Measurements from ENCODE around the gene SYNE4. TPM values are rescaled to one million over a fixed set of nuclear protein-coding genes. Genes with fewer than 3 reads are reported as not detected.
"Not testable (repeated sequence)": the region's sequence is repeated elsewhere in the genome, so short reads cannot be mapped to it uniquely, and the experiment has no call there.

Gene SYNE4
- polyA plus RNA-seq, 6 donors from 2014 or later = 0.24 TPM; not detected in 5

GRCh38 chr19:35977446-35978222 lies 31.0 kb downstream of the SYNE4 start:
- Mint-ChIP-seq H3K27ac (peak overlapping the region in 1 of 6 donors; percentile 37), H3K4me3 (no peak overlapping the region), H3K36me3 (no peaks in the 10 kb centered on the region), H3K9me3 (no peaks in the 10 kb centered on the region), H3K4me1 (peaks cover 0 to 5% (median 0%) of the 10 kb centered on the region in 3 donors), H3K27me3 (peaks cover 23 to 54% (median 51%) of the 10 kb centered on the region in 3 donors)
- DNase-seq = no peak
- ATAC-seq (ENCODE audit: low read depth in 2 of 2) = peak; percentile 52 to 58

DNA sequence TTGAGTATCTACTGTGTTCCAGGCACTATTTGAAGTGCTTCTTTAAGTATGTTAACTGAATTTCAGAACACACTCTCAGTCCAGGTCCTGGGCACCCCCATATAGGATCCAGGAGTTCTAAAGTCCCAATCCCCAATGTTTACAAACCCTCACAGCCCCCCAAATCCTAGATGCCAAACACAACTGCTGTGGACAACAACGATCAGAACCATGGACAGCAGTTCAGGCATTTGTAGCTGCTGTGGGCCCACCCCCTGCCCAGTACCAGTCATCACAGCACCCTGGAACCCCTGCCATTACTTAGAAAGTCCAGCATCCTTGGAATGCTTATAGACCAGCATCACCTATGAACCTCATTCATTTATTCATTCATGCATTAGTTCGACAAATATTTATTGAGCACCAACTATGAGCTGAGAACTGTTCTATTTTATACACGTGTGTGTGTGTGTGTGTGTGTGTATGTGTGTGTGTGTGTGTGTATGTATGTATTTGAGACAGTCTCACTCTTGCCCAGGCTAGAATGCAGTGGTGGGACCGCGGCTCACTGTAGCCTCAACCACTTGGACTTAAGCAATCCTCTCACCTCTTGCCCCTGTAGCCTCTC lies 32.9 kb downstream of the SYNE4 start:
- peaks cover 15 to 48% (median 44%) of the 10 kb centered on the region in 3 donors for H3K27me3 Mint-ChIP-seq
- no peak overlapping the region for H3K4me3 Mint-ChIP-seq
- no peaks in the 10 kb centered on the region for H3K36me3 Mint-ChIP-seq
- H3K4me1 Mint-ChIP-seq = peaks cover 0 to 5% (median 0%) of the 10 kb centered on the region in 3 donors
- ATAC-seq (ENCODE audit: low read depth in 2 of 2) = no peak
- no peaks in the 10 kb centered on the region for H3K9me3 Mint-ChIP-seq
- no peak for DNase-seq
- H3K27ac Mint-ChIP-seq = no peak overlapping the region

DNA sequence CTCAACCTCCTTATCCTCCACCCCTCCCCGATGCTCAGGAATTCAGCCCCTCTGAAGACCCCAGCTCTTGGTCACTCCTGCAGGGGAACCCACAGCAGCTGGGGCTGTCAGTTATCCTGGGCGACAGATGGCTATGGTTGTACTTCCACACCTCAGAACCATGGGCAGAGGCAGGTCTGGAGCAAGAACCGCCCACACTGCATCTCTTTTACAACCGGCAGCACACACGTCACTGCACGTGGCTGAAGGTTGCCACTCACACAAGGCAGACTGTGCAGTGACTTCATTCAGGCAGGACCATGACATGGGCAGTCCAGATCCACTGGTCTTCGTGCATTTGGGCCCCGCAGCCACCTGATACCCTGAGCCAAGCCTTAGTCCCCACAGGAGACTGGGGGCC lies 35.1 kb downstream of the SYNE4 start:
- Mint-ChIP-seq H3K9me3 (no peaks in the 10 kb centered on the region), H3K4me3 (no peak overlapping the region), H3K27me3 (peaks cover 10 to 46% (median 32%) of the 10 kb centered on the region in 3 donors), H3K27ac (no peak overlapping the region), H3K4me1 (peaks cover 0 to 1% (median 0%) of the 10 kb centered on the region in 3 donors), H3K36me3 (no peaks in the 10 kb centered on the region)
- no peak for DNase-seq
- no peak for ATAC-seq (ENCODE audit: low read depth in 2 of 2)

- H3K27ac Mint-ChIP-seq = no peak overlapping the region
- no peak overlapping the region for H3K4me3 Mint-ChIP-seq
- no peak for ATAC-seq (ENCODE audit: low read depth in 2 of 2)
- H3K9me3 Mint-ChIP-seq = no peaks in the 10 kb centered on the region
- no peaks in the 10 kb centered on the region for H3K36me3 Mint-ChIP-seq
- no peaks in the 10 kb centered on the region for H3K4me1 Mint-ChIP-seq
- H3K27me3 Mint-ChIP-seq = peaks cover 21 to 33% (median 22%) of the 10 kb centered on the region in 3 donors
- no peak for DNase-seq
Observed at GRCh38 chr19:35966771-35967170, 41.8 kb downstream of the SYNE4 start.

DNA sequence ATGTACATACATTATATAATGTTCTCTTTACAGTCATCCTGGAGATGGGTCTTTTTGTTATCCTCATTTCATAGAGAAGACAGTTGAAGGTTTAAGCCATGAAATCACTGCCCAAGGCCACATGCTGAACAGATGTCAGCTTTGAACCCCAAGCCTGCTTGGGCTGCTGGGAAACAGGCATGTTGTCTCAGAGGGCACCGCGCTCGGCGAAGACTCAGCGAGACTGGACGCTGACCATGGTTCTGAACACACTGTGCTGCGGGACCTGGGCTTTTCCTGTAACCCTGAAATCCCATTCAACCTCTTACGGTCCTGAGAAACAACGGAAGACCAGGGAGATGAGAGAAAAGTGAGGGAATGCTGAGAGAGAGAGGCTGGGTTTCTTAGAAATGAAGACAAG lies 45.1 kb downstream of the SYNE4 start:
- Mint-ChIP-seq H3K4me1 (peaks cover 2 to 10% (median 3%) of the 10 kb centered on the region in 3 donors), H3K9me3 (peaks cover 0 to 4% (median 0%) of the 10 kb centered on the region in 7 donors), H3K27ac (no peak overlapping the region), H3K36me3 (peaks cover 3 to 8% of the 10 kb centered on the region in 2 donors), H3K27me3 (peaks cover 27 to 44% (median 35%) of the 10 kb centered on the region in 3 donors), H3K4me3 (no peak overlapping the region)
- DNase-seq = no peak
- no peak for ATAC-seq (ENCODE audit: low read depth in 2 of 2)

DNA sequence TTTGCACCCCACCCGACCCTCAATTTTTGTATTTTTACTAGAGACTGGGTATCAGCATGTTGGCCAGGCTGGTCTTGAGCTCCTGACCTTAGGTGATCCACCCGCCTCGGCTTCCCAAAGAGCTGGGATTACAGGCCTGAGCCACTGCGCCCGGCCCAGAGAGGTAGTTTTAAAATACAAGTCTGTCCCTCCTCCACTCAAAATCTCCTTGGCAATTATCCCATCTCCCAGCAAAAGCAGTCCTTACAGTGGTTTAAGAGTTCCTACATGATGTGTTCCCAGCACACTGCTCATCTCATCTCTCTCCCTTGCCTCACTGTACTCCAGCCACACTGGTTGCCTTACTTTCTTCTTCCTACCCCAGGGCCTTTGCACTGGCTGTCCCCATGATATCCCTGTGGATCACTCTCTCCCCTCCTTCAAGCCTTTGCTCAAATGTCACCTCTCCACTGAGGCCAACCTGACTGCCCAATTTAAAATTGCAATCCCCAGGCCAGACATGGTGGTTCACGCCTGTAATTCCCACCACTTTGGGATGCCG lies 48.1 kb downstream of the SYNE4 start:
- H3K36me3 Mint-ChIP-seq = peaks cover 3 to 8% of the 10 kb centered on the region in 2 donors
- peaks cover 20 to 45% (median 32%) of the 10 kb centered on the region in 3 donors for H3K27me3 Mint-ChIP-seq
- H3K4me1 Mint-ChIP-seq = peaks cover 4 to 13% (median 11%) of the 10 kb centered on the region in 3 donors
- no peak for ATAC-seq (ENCODE audit: low read depth in 2 of 2)
- H3K4me3 Mint-ChIP-seq = peak overlapping the region in 4 of 8 donors; percentile 29 to 64 (median 50)
- peaks cover 0 to 9% (median 5%) of the 10 kb centered on the region in 7 donors for H3K9me3 Mint-ChIP-seq
- DNase-seq = no peak
- no peak overlapping the region for H3K27ac Mint-ChIP-seq

GRCh38 chr19:35959968-35960320 lies 48.7 kb downstream of the SYNE4 start:
- H3K36me3 Mint-ChIP-seq = peaks cover 3 to 8% of the 10 kb centered on the region in 2 donors
- no peak for ATAC-seq (ENCODE audit: low read depth in 2 of 2)
- no peak overlapping the region for H3K27ac Mint-ChIP-seq
- DNase-seq = no peak
- peaks cover 0 to 9% (median 5%) of the 10 kb centered on the region in 7 donors for H3K9me3 Mint-ChIP-seq
- H3K27me3 Mint-ChIP-seq = peaks cover 19 to 44% (median 31%) of the 10 kb centered on the region in 3 donors
- H3K4me3 Mint-ChIP-seq = peak overlapping the region in 5 of 8 donors; percentile 16 to 69 (median 44)
- H3K4me1 Mint-ChIP-seq = peaks cover 6 to 13% (median 11%) of the 10 kb centered on the region in 3 donors

DNA sequence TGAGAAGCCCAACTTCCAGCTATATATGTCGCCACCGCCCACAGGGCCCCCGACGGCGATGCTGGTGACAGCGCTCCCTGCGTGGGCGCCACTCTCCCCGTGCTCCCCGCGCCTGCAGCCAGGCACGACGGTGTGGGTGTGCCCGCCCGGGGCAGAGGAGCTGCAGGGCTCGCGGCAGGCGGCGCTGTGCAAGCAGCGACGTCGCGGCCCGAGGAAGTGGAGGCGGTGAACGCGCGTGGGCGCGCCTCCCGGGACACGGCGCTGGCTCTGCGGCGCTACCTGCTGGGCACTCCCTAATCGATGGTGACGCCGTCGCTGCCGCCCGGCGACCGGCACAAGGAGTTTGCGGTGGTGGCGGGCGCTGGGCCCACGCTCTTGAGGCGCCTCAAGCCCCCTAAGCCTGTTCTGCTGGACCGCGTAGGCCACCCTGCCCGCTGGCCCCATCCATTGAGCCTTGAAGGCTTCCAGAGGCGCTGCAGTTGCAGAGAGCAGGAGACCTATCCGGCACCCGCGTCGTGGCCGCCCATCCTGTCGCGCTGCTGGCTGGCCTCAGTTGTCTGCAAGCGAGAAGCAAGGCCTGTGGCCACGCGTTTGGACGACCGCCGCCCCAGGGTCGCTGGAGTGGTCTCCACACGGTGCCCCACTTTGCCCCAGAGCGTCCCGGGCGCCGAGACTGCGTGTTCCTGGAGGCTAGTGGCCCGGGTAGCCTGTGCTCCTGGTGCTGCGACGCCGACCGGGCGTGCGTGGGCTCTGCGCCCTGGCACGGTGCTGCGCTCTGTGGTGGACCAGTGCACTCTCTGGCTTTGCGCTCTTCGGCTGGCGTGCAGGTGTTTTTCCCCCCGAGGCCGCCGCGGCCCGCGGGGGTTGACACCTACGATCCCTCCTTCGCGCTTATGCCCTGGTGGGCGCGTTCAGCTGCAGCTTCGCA lies 49.3 kb downstream of the SYNE4 start:
- H3K27me3 Mint-ChIP-seq = peaks cover 19 to 44% (median 31%) of the 10 kb centered on the region in 3 donors
- H3K4me1 Mint-ChIP-seq = peaks cover 7 to 13% (median 11%) of the 10 kb centered on the region in 3 donors

DNA sequence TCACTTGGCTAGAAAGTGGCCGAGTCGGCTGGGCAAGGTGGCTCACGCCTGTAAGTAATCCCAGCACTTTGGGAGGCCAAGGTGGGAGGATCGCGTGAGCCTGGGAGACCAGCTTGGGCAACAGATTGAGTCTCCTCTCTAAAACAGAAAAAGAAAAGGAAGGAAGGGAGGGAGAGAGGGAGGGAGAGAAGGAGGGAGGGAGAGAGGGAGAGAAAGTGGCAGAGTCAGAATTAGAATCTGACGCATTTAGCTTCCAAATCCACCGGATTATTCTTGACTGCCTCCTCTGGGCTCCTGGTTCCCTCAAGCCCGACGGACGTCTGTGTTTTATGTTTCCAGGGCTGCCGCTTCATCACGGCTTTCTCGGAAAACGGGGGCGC lies 50.0 kb downstream of the SYNE4 start:
- Mint-ChIP-seq H3K36me3 (peaks cover 3 to 8% of the 10 kb centered on the region in 2 donors), H3K27me3 (peaks cover 19 to 43% (median 31%) of the 10 kb centered on the region in 3 donors), H3K9me3 (peaks cover 0 to 9% (median 5%) of the 10 kb centered on the region in 7 donors), H3K4me3 (peak overlapping the region in 7 of 8 donors; percentile 2 to 83 (median 77)), H3K4me1 (peaks cover 14 to 19% (median 17%) of the 10 kb centered on the region in 3 donors), H3K27ac (no peak overlapping the region)
- DNase-seq = no peak
- ATAC-seq (ENCODE audit: low read depth in 2 of 2) = no peak

More for the DNA sequence above, 49.3 kb downstream of the SYNE4 start:
- Mint-ChIP-seq H3K27ac (peak overlapping the region in 1 of 6 donors; percentile 39), H3K9me3 (peaks cover 0 to 9% (median 5%) of the 10 kb centered on the region in 7 donors), H3K36me3 (peaks cover 3 to 8% of the 10 kb centered on the region in 2 donors), H3K4me3 (peak overlapping the region in 7 of 8 donors; percentile 16 to 79 (median 30))
- ATAC-seq (ENCODE audit: low read depth in 2 of 2) (peak; percentile 94 to 95), DNase-seq (peak; percentile 45)

GRCh38 chr19:35957411-35957810 lies 51.2 kb downstream of the SYNE4 start:
- Mint-ChIP-seq H3K4me1 (peaks cover 24 to 27% (median 27%) of the 10 kb centered on the region in 3 donors), H3K27me3 (peaks cover 13 to 34% (median 31%) of the 10 kb centered on the region in 3 donors)
- not testable (repeated sequence) for H3K4me3 Mint-ChIP-seq; DNase-seq; H3K9me3 Mint-ChIP-seq; H3K36me3 Mint-ChIP-seq; H3K27ac Mint-ChIP-seq; ATAC-seq (ENCODE audit: low read depth in 2 of 2)

- H3K36me3 Mint-ChIP-seq = peaks cover 3 to 8% of the 10 kb centered on the region in 2 donors
- H3K27ac Mint-ChIP-seq = no peak overlapping the region
- peaks cover 8 to 36% (median 30%) of the 10 kb centered on the region in 3 donors for H3K27me3 Mint-ChIP-seq
- H3K4me3 Mint-ChIP-seq = no peak overlapping the region
- DNase-seq = no peak
- H3K4me1 Mint-ChIP-seq = peaks cover 27 to 32% (median 28%) of the 10 kb centered on the region in 3 donors
- no peak for ATAC-seq (ENCODE audit: low read depth in 2 of 2)
- peaks cover 0 to 9% (median 7%) of the 10 kb centered on the region in 7 donors for H3K9me3 Mint-ChIP-seq
Observed at GRCh38 chr19:35955881-35956634, 52.6 kb downstream of the SYNE4 start.
